SK-N-MC (cell line): Measurements from ENCODE around the gene PLXDC1.

Experiments
- DNase-seq: peaks from one replicate; pipeline ENCODE4 v3.0.0-alpha.2; 2011; ENCODE audit warnings: low read depth, low spot score
- H3K27ac ChIP-seq: fragments of 200-600 bp; sonication (generic); 2 replicates; pipeline ENCODE4 v1.5.1; 2016; ENCODE audit warnings: mixed run types
- H3K36me3 ChIP-seq: fragments of 200-600 bp; sonication (generic); 2 replicates; pipeline ENCODE4 v1.6.1; 2017; ENCODE audit warnings: antibody characterized with exemption, low read length, mixed read lengths; ENCODE audit not compliant: insufficient read depth
- H3K4me3 ChIP-seq: fragments of 200-600 bp; sonication (generic); 2 replicates; pipeline ENCODE4 v1.5.1; 2016
- H3K9ac ChIP-seq: fragments of 200-600 bp; sonication (generic); 2 replicates; pipeline ENCODE4 v1.8.0; 2017; ENCODE audit warnings: mixed run types, mixed read lengths; ENCODE audit not compliant: insufficient read length
- H3K9me3 ChIP-seq: fragments of 200-600 bp; sonication (generic); 2 replicates; pipeline ENCODE4 v1.6.1; 2017; ENCODE audit warnings: low read depth, mild to moderate bottlenecking, antibody characterized with exemption, low read length, moderate library complexity, mixed read lengths
- EZH2 ChIP-seq: fragments of 200-600 bp; sonication (generic); IDR thresholded peaks from one replicate; pipeline ENCODE4 v1.6.1; 2017; ENCODE audit warnings: antibody characterized with exemption
- FOXP2 ChIP-seq: optimal IDR thresholded peaks from 2 replicates; pipeline ENCODE3; 2011; ENCODE audit warnings: mild to moderate bottlenecking, moderate library complexity; ENCODE audit not compliant: insufficient read depth; ENCODE audit errors: extremely low read length, control extremely low read depth
- POLR2AphosphoS5 ChIP-seq: IDR thresholded peaks from 2 replicates; pipeline ENCODE4 v1.6.1; 2012; ENCODE audit warnings: mild to moderate bottlenecking, low read depth, low read length, borderline replicate concordance

PLXDC1 gene

DNA sequence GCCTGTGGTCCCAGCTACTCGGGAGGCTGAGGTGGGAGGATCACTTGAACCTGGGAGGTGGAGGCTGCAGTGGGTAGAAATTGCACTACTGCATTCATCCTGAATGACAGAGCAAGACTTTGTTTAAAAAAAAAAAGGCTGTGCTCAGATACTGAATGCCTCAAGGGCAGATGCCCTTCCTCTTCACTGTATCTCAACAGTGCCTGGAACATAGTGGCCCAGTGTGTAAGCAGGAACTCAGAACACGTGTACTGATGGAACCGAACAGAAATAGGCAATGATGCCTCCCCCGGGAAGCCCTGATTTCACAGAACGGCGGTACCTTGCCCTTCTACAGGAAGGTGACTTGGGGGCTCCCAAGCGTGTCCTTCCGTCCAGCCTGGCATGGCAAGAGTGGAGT is 46.8 kb downstream of the PLXDC1 start:
- TF ChIP-seq POLR2AphosphoS5 (no peak), FOXP2 (no peak), EZH2 (no peak)
- Histone ChIP-seq H3K4me3 (no peak overlapping the region), H3K9me3 (no peaks in the 10 kb centered on the region), H3K36me3 (no peaks in the 10 kb centered on the region), H3K9ac (no peak overlapping the region), H3K27ac (no peak overlapping the region)
- no peak for DNase-seq

GRCh38 chr17:39104046-39104445 is 47.4 kb downstream of the PLXDC1 start:
- Histone ChIP-seq H3K27ac (no peak overlapping the region), H3K9me3 (no peaks in the 10 kb centered on the region), H3K4me3 (no peak overlapping the region), H3K9ac (no peak overlapping the region), H3K36me3 (no peaks in the 10 kb centered on the region)
- no peak for TF ChIP-seq FOXP2
- no peak for TF ChIP-seq POLR2AphosphoS5
- no peak for TF ChIP-seq EZH2
- no peak for DNase-seq

DNA sequence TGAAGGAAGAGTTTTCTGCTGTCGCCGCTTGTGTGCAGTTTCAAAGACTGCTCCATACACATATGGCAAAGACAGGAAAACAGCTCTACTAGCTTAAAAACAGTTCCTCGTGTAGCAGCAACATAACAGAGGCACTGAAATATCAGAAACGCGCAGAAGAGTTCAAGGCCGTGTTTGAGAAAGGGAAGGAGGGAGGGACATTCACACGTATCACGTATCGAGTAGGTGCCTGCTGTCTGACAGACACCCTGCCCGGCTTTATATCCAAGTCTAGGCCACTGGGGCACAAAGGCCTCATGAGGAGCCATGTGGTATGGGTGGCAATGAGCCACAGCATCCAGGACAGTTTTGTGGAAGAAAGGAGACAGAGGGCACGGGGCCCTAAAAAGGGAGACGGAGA is 50.3 kb downstream of the PLXDC1 start:
- TF ChIP-seq EZH2 (no peak), POLR2AphosphoS5 (no peak), FOXP2 (no peak)
- no peak overlapping the region for H3K9ac ChIP-seq
- no peak overlapping the region for H3K27ac ChIP-seq
- no peaks in the 10 kb centered on the region for H3K36me3 ChIP-seq
- no peak overlapping the region for H3K4me3 ChIP-seq
- no peaks in the 10 kb centered on the region for H3K9me3 ChIP-seq
- no peak for DNase-seq

DNA sequence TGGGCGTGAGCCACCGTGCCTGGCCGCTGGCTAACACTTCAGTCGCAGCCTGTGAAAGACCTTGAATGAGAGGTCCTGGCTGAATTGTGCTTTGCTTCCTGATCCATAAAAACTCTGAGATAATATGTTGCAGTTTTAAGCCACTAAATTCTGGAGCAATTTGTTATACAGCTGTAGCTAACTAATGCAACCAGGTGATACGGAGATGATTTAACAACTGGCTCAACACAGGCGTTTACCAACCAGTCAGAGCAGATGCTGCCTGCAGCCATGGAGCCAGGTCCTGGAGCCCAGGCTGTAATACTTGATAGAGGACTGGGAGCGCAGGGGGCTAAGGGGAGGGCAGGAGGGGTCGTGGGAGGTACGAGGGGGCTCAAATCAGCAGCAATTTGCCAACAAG is 50.9 kb downstream of the PLXDC1 start:
- no peak overlapping the region for H3K27ac ChIP-seq
- H3K36me3 ChIP-seq = no peaks in the 10 kb centered on the region
- no peak overlapping the region for H3K4me3 ChIP-seq
- no peak overlapping the region for H3K9ac ChIP-seq
- H3K9me3 ChIP-seq = no peaks in the 10 kb centered on the region
- no peak for TF ChIP-seq POLR2AphosphoS5
- no peak for TF ChIP-seq FOXP2
- TF ChIP-seq EZH2 = no peak
- DNase-seq = no peak

- no peak overlapping the region for H3K4me3 ChIP-seq
- no peaks in the 10 kb centered on the region for H3K36me3 ChIP-seq
- peak; percentile 32 for DNase-seq
- peak overlapping the region; percentile 2; the same call in 1 of the 2 replicates for H3K27ac ChIP-seq
- no peak overlapping the region for H3K9ac ChIP-seq
- H3K9me3 ChIP-seq = no peaks in the 10 kb centered on the region
- TF ChIP-seq POLR2AphosphoS5 (no peak), EZH2 (no peak), FOXP2 (no peak)
Measured at GRCh38 chr17:39099663-39100286, 51.7 kb downstream of the PLXDC1 start.

GRCh38 chr17:39098588-39098987 is 52.8 kb downstream of the PLXDC1 start:
- no peak overlapping the region for H3K4me3 ChIP-seq
- H3K36me3 ChIP-seq = no peaks in the 10 kb centered on the region
- TF ChIP-seq FOXP2 (no peak), EZH2 (no peak), POLR2AphosphoS5 (no peak)
- H3K27ac ChIP-seq = no peak overlapping the region
- no peak for DNase-seq
- no peak overlapping the region for H3K9ac ChIP-seq
- H3K9me3 ChIP-seq = no peaks in the 10 kb centered on the region

DNA sequence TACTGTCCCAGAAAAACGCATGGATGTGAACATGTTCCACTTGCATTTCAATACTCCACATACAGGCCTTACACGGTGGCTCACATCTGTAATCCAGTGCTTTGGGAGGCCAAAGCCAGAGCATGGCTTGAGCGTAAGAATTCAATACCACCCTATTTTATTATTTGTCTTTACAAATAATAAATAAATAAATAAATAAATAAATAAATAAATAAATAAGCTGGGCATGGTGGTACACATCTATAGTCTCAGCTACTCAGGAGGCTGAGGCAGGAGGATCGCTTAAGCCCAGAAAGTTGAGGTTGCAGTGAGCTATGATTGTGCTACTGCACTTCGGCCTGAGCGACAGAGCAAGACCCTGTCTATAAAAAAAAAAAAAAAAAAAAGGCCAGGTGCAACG is 53.9 kb downstream of the PLXDC1 start:
- Histone ChIP-seq H3K36me3 (no peaks in the 10 kb centered on the region), H3K27ac (no peak overlapping the region), H3K9ac (no peak overlapping the region), H3K9me3 (no peaks in the 10 kb centered on the region), H3K4me3 (no peak overlapping the region)
- TF ChIP-seq EZH2 (no peak), FOXP2 (no peak), POLR2AphosphoS5 (no peak)
- DNase-seq = no peak

DNA sequence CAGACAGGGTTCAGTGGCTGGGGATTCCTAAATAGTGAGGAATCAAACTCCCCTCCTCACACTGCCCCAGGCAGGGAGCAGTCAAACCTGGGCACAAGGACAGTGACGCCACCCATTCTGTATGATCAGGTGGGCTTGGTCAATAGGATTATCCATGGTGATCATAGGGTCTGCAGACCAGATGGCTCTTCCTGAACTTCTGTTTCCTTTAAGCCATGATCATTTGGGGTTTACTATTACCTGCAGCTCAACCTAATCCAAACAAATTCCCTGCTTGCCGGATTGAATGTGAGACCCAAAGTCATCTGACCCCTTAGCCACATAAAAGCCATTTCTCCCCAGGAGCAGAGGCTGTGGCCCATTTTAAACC is 54.3 kb downstream of the PLXDC1 start:
- no peaks in the 10 kb centered on the region for H3K9me3 ChIP-seq
- no peak for TF ChIP-seq EZH2
- no peak for TF ChIP-seq POLR2AphosphoS5
- TF ChIP-seq FOXP2 = no peak
- no peak overlapping the region for H3K4me3 ChIP-seq
- H3K36me3 ChIP-seq = no peaks in the 10 kb centered on the region
- H3K27ac ChIP-seq = no peak overlapping the region
- no peak for DNase-seq
- no peak overlapping the region for H3K9ac ChIP-seq

- no peak overlapping the region for H3K9ac ChIP-seq
- TF ChIP-seq FOXP2 = no peak
- no peak for TF ChIP-seq EZH2
- H3K4me3 ChIP-seq = no peak overlapping the region
- H3K27ac ChIP-seq = no peak overlapping the region
- no peaks in the 10 kb centered on the region for H3K9me3 ChIP-seq
- no peaks in the 10 kb centered on the region for H3K36me3 ChIP-seq
- no peak for DNase-seq
Measured at GRCh38 chr17:39096508-39097149, 54.8 kb downstream of the PLXDC1 start.

GRCh38 chr17:39095309-39095686 is 56.1 kb downstream of the PLXDC1 start:
- DNase-seq = no peak
- Histone ChIP-seq H3K9ac (no peak overlapping the region), H3K27ac (no peak overlapping the region), H3K36me3 (no peaks in the 10 kb centered on the region), H3K4me3 (no peak overlapping the region), H3K9me3 (no peaks in the 10 kb centered on the region)
- no peak for TF ChIP-seq POLR2AphosphoS5
- TF ChIP-seq EZH2 = no peak
- TF ChIP-seq FOXP2 = no peak
